AG10803 (cell line): ENCODE data around the gene TMEM52.

ENCODE experiments used
- DNase-seq: peaks from one replicate; pipeline ENCODE4 v3.0.0; 2010; ENCODE audit warnings: low read depth
- H3K4me3 ChIP-seq: 2 replicates; pipeline ENCODE4 v1.5.1; 2011; ENCODE audit warnings: mild to moderate bottlenecking, low read length, control low read depth
- TF ChIP-seq, protein P1 (sequence below): conservative IDR thresholded peaks from 2 replicates; pipeline ENCODE4 v1.5.1; 2011; ENCODE audit warnings: mild to moderate bottlenecking, low read length, control low read depth, inconsistent platforms

Gene TMEM52

DNA sequence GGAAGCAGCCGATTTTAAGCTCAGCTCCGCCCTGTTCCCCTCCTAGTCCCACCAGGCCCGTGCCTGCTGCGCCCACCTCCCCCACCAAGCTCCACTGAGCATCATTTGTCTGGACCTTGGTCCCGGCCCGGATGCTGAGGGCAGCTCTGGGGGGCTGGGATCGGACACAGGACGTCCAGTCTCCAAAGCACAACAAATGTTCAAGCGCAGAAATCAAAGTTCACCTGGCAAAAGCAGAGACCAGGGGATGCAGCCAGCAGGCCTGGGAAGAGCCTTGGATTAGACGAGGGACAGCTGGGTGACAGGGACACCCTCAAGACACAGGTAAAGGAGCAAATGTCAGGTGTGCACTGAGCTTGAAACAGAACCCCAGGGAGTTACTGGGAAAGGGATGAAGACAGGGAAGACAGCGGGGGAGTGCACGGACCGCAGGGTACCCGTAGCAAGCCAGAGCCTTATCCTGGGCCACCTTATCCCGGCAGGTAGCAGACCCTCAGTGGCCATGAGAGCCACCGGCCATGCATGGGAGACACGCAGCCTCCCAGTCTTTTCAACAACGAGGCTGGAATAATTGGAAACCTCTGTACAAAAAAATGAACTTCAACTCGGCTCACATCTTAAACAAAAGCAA lies 22.2 kb upstream of the TMEM52 start:
- no peak for DNase-seq
- TF ChIP-seq, protein P1, sequence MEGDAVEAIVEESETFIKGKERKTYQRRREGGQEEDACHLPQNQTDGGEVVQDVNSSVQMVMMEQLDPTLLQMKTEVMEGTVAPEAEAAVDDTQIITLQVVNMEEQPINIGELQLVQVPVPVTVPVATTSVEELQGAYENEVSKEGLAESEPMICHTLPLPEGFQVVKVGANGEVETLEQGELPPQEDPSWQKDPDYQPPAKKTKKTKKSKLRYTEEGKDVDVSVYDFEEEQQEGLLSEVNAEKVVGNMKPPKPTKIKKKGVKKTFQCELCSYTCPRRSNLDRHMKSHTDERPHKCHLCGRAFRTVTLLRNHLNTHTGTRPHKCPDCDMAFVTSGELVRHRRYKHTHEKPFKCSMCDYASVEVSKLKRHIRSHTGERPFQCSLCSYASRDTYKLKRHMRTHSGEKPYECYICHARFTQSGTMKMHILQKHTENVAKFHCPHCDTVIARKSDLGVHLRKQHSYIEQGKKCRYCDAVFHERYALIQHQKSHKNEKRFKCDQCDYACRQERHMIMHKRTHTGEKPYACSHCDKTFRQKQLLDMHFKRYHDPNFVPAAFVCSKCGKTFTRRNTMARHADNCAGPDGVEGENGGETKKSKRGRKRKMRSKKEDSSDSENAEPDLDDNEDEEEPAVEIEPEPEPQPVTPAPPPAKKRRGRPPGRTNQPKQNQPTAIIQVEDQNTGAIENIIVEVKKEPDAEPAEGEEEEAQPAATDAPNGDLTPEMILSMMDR = no peak
- no peak overlapping the region for H3K4me3 ChIP-seq

DNA sequence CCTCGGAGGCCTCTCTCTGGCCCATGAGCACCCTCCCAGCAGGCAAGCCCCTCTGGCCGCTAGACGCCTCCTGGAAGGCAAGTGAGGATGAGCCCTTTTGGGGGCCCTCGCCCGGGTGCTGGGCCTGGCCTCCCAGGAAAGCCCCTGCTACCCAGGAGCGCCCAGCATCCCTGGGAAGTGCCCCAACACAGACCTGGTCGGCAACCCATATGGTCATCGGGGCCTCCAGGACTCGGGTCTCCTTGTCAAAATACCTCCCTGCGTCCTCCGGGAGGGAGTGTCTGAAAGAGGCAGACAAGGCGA lies 21.0 kb upstream of the TMEM52 start:
- no peak overlapping the region for H3K4me3 ChIP-seq
- TF ChIP-seq, protein P1 = no peak

DNA sequence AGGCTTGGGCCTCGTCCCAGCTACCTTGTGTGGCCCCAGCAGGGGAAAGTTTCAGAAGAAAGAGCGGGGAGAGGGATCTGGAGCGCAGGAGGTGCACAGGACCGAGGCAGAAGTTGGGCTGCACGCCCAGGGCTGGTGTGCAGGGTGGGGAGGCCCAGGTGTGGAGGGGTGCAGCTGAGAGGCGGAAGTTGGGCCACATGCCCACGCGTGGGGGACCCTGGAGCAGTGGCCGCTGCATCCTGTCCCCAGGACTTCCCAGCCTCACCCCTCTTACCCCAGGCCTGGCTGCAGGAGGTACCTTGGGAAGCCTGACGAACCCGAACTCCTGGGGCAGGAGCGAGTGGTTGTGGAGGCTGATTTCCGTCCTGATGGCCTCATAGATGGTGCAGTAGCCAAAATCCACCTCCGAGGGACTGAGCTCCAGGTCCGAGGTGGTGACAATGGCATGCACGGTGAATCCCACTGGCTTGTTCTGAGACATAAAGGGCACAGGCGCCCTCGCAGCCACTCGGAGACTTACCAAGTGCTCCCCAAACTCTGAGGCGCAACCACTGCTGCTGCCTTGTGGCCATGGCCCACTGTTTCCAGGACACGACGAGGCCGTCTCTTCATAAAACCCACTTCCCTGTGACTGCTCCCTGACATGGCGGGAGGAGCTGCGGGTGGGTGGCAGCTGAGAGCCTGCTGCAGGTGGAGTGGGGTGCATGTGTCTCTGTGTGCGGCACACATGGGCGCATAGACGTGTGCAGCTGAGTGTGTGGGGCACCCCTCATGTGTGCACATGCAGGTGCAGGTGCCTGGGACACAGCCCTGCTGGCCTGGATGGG lies 20.4 kb upstream of the TMEM52 start:
- TF ChIP-seq, protein P1 = no peak
- DNase-seq = no peak
- no peak overlapping the region for H3K4me3 ChIP-seq

More for the DNA sequence above, 21.0 kb upstream of the TMEM52 start:
- DNase-seq = no peak

DNA sequence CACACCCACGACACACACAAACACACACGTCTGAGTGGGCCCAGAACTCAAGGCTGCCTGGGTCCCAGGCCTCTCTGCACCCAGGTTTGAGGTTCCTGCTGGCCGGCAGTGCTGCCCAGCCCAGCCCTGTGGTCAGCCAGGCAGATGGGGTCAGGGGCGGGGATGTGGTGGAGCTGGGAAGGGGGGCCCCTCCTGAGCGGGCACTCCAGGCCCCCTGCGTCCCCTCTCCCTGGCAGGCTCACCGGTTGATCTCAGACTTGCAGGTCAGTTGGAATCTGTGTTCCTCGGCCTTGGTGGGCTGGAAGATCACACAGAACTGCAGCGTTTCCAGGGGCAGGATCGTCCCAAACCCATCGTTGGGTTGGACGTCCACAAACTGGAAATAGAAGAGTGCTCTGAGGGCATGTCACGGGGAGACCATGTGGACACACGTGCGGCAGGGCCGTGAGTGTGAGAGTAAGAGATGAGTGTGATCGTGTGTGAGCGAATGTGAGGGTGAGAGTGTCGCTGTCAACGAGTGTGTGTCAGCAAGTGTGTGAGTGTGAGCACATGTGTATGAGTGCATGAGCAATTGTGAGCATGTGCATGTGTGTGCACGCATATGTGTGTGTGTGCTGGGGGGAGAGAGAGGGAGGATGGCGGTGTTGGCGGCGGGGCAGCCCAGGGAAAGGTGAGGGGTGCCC lies 19.7 kb upstream of the TMEM52 start:
- TF ChIP-seq, protein P1 = no peak
- no peak for DNase-seq
- no peak overlapping the region for H3K4me3 ChIP-seq

DNA sequence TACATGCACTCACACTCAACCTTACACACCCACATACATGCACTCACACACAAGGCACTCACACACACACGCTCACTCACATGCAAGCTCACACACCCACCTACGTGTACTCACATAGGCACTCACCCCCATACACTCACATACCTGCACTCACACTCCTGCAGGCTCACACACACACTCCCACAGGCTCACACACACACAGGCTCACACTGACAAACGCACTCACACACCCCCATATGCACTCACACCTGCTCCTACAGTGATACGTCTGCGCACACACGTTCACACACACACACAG lies 19.1 kb upstream of the TMEM52 start:
- no peak overlapping the region for H3K4me3 ChIP-seq
- TF ChIP-seq, protein P1 = no peak
- DNase-seq = no peak

DNA sequence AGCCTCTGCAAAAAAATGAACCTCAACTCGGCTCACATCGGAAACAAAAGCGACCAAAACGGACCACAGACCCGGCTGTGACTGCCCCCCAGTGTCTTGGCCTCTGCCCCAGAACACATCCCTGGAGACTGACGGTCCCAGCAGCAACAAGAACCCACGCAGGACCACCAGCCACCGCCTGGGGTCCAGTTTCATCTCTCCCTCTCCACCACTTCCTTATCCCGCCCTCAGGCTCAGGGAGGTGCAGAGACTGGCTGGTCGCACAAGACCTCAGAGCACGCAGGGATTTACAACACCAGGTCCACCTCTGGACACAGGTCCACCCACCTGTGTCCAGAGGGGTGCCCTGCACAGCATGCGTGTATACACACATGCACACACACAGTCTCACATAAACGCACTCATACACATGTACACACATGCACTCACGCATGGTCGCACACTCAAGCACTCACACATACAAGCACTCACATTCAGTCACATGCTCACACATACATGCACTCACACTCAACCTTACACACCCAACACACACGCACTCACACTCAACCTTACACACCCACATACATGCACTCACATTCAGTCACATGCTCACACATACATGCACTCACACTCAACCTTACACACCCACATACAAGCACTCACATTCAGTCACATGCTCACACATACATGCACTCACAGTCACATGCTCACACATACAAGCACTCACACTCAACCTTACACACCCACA lies 18.6 kb upstream of the TMEM52 start:
- TF ChIP-seq, protein P1 = no peak
- DNase-seq = no peak
- no peak overlapping the region for H3K4me3 ChIP-seq
